ENCODE data around the gene CAV2.
"Not testable (repeated sequence)": the region's sequence is repeated elsewhere in the genome, so short reads cannot be mapped to it uniquely, and the experiment has no call there.

The CAV2 gene

GRCh38 chr7:116499168-116500077 lies at the start of gene CAV2:
Gene CAV2 (plus strand): TSS chr7:116499738. CDS start chr7:116499782, 44 bp downstream.
- DNase-seq (ENCODE audit: low read depth in 2 of 2) = no peak

GRCh38 chr7:116449950-116450349 lies 49.6 kb upstream of the CAV2 start:
- no peak for DNase-seq (ENCODE audit: low read depth in 2 of 2)

DNA sequence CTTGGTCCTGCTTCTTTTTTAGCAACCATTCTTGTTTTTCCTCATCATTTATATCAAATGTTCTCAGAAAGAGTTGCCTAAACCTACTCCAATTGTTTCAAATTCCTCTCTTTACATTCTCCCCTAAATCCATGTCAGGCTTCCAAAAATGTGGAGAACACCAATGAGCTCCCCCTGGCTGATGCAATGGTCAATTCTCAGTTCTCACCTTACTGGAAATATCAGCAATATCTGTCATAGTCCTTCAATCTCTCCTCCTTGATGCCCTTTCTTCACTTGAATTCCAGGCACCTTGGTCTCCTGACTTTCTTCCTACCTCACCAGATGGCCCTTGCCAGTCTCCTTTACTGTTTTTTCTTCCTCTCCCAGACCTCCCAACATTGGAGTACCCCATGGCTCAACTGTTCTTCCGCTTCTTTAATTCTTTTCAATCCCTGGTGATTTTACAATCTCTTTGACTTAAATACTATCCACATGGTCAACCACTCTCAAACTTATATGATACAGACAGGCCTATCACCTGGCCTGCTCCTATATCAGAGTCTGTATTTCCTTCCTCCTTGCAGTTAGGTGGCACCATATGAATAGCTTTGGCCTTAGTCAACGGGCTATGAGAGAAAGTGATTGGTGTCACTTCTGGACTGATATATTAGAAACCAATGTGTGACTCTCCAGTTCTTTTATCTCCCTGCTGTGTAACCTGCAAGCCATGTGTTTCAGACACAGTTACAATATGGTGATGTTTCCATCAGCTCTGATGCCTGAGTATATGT lies 47.4 kb upstream of the CAV2 start:
- no peak for DNase-seq (ENCODE audit: low read depth in 2 of 2)

DNA sequence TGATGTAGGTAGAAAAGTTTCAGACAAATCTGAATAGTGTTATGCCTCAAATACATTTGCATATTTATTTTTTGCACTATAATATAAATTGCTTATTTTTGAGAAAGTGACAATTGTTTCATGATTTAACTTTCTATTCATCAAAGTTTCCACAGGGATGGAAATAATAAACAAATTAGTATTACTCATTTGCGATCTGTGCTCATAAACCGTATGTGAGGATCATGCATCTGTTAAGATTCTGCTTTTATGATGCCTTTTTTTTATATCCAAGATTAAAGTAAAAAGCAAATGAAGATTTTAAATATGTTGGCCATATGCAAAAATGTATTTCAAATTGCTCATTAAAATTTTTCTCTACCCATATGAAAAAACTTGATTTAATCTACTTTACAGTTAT lies 45.2 kb upstream of the CAV2 start:
- DNase-seq (ENCODE audit: low read depth in 2 of 2) = no peak

GRCh38 chr7:116455009-116455408 lies 44.5 kb upstream of the CAV2 start:
- DNase-seq (ENCODE audit: low read depth in 2 of 2) = no peak

GRCh38 chr7:116455499-116455898 lies 44.0 kb upstream of the CAV2 start:
- no peak for DNase-seq (ENCODE audit: low read depth in 2 of 2)

DNA sequence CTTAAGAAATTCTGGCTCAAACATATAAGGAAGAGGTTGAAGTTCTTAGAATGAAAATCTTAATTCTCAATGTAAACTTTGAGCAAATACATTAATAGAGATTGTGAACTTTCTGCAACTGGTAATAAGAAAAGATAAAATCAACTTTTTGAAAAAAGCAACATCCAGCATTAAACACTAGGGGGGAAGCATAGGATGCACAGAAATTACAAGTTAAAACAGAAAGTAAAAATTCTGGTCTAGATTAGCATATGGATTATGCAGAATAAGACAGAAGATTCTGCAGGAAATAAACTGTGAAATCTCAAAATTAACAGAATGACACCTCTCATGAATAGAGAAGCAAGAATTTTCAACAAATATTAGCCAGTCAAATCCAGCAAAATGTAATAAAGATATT lies 38.0 kb upstream of the CAV2 start:
- no peak for DNase-seq (ENCODE audit: low read depth in 2 of 2)

DNA sequence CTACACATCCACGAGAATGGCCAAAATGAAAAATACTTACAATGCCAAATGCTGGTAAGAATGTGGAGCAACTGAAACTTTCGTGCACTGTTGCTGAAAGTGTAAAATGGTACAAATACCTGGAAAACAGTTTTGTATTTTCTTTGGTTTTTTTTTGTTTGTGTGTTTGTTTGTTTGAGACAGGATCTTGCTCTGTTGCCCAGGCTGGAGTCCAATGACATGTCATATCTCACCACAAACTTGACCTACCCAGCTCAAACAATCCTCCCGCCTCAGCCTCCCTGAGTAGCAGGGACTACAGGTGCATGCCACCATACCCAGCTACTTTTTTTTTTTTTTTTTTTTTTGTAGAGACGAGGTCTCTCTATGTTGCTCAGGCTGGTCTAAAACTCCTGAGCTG lies 35.6 kb upstream of the CAV2 start:
- DNase-seq (ENCODE audit: low read depth in 2 of 2) = no peak

DNA sequence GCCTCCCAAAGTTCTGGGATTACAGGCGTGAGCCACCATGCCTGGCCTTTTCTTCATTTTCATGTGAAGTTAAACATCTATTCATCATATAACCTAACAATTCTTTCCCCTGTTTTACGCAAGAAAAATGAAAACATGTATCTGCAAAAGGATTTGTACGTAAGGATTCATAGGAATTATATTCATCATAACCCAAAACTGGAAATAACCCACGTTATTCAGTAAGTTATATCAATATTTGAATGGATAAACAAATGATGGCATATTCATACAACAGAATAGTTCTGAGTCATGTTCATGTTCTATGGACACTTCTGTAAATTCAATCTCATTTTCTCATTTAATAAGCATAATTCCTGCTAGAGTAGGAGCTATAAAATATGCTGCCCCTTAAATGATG lies 35.2 kb upstream of the CAV2 start:
- no peak for DNase-seq (ENCODE audit: low read depth in 2 of 2)

- no peak for DNase-seq (ENCODE audit: low read depth in 2 of 2)
These were observed 34.4 kb upstream of the CAV2 start for GRCh38 chr7:116465125-116465524.

DNA sequence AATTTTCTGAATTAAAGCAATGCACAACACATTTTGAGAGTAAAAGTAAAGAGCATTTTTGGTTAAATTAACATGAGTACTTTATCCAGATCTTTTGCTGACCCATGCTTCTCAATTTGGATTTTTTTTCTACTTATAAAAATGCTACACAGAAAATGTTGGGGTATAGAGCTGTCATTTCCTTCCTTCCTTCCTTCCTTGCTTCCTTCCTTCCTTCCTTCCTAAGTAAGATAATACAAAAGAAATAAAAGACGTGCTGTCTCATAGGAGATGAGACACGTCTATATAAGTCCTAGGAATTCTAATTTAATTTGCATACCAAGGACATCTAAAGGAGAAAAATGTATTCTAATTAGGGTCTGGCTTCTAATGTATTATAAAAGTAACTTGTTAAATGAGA lies 31.0 kb upstream of the CAV2 start:
- DNase-seq (ENCODE audit: low read depth in 2 of 2) = no peak

DNA sequence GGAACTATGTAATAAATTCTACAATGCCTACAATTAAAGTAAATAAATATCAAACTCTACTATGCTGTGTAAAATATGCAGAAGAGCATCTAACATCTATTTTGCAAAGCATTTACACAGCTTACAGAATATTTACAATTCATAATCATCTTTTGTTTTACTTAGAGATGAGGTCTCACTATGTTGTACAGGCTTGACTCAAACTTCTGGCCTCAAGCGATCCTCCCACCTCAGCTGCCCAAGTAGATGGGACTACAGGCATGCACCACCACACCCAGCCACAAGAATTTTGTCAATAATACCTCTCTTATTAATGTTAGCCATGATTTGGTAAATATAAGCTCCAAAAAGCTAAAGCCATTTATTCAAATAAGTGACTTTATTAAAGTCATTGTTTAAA lies 21.9 kb upstream of the CAV2 start:
- DNase-seq (ENCODE audit: low read depth in 2 of 2) = no peak

DNA sequence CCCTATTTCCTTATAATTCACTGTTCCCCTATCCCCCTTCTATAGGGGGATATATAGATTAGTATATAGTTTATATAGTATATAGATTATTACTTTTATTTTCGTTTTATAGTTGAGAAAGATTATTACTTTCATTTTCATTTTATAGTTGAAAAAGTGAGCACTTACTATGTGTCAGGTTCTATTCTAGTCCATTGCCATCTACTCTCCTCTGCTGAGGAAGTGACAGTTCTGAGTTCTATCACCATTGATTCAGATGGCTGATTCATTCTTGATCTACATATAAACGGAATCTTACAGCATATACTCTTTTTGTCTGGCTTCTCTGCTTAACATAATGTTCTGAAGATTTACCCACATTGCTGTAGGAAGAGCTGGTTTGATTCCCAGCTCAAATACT lies 20.7 kb upstream of the CAV2 start:
- DNase-seq (ENCODE audit: low read depth in 2 of 2) = no peak

DNA sequence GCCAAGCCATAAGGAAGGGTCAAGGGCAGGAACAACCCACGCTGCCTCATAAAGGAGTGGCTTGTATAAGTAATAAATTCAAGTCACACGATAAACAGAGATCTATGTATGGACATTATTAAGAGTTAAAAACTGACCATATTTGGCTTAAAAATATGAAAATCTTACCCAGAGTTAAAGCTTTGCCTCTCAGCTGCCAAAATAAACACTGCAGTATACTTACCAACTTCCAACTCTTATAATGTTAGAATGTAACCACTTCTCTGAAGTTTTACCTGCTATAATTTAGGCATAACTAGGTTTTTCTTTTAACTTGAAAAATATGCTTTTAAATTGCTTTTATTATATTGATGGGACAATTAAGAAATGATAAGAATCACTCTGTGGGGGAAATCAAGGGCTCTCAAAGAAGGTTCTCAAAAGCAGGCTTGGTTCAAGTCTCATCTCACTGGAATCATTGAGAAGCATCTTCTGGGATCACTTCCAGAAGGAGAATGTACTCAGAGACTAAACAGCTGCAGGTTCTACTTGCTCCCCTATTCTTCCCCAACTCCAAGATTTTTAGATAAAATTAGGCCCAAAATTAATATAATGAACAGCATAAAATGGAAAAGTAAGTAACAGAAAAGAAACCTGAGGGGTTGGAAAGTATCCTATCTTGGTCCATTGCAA lies 16.1 kb upstream of the CAV2 start:
- no peak for DNase-seq (ENCODE audit: low read depth in 2 of 2)

DNA sequence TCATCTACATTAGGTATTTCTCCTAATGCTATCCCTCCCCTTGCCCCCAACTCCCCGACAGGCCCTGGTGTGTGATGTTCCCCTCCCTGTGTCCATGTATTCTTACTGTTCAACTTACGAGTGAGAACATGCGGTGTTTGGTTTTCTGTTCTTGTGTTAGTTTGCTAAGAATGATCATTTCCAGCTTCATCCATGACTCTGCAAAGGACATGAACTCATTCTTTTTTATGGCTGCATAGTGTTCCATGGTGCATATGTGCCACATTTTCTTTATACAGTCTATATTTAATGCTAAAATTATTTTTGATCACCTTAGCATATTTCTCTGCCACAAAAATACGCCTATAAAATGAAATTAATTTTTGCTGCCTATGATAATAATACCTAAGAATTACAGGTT lies 15.1 kb upstream of the CAV2 start:
- DNase-seq (ENCODE audit: low read depth in 2 of 2) = not testable (repeated sequence)

DNA sequence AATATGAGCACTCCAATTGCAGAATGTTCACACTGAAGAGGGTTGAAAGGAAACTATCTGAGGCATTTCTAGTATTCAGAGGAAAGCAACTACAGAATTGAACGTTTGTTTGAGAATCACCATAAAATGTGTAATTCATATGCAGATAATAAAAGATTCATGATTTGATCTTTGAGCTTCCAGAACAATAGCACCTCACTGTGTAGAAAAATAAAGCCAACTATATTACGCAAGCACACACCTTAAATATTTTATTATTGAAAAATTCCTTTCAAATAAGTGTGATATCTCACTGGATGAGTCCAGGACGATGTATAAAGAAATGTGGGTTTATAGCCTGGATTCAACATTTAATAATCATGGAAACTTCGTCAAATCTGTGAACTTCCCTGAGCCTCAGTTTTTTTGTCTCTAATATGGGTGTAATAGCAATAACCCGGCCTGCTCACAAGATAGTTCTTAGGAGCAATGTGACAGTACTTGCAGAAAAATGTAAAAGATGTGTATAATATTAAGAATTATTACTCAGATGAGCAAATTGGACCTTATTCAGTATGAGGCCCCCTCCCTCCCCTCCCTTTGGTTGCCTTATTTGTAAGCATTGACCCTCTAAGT lies 11.5 kb upstream of the CAV2 start:
- DNase-seq (ENCODE audit: low read depth in 2 of 2) = no peak

GRCh38 chr7:116490351-116490750 lies 9.2 kb upstream of the CAV2 start:
- DNase-seq (ENCODE audit: low read depth in 2 of 2) = no peak

- DNase-seq (ENCODE audit: low read depth in 2 of 2) = no peak
These were observed 7.5 kb upstream of the CAV2 start for GRCh38 chr7:116491887-116492653.

- DNase-seq (ENCODE audit: low read depth in 2 of 2) = no peak
These were observed 6.9 kb upstream of the CAV2 start for GRCh38 chr7:116492654-116493109.

DNA sequence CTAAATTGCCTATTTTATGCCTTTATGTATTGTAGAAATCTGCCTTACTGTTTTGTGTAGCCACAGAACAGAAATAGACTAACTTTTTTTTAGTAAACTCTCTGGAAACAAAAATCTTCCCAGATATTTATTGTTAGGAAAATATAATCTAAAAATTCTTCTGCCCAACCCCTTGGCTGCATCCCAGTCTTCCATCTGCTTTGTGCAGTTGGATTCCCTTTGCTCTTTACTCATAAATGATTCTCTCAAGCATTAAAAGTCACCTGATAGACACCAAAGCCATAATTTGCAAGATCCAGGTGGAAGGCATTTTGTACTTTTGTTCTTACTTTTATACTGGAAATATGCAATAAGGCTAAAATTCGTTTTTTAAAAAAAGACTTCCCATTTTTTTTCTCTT lies 6.1 kb upstream of the CAV2 start:
- DNase-seq (ENCODE audit: low read depth in 2 of 2) = no peak

- no peak for DNase-seq (ENCODE audit: low read depth in 2 of 2)
These were observed 5.1 kb upstream of the CAV2 start for GRCh38 chr7:116494472-116494871.
